Fibroblast of villous mesenchyme (primary cell): ENCODE data around the gene UGT3A1. TPM values are rescaled to one million over a fixed set of nuclear protein-coding genes. Genes with fewer than 3 reads are reported as not detected.
"Not testable (repeated sequence)": the region's sequence is repeated elsewhere in the genome, so short reads cannot be mapped to it uniquely, and the experiment has no call there.

Experiments
- DNase-seq: peaks from one replicate; pipeline ENCODE4 v3.0.0-alpha.2; 2010; ENCODE audit warnings: low read depth
- H3K4me3 ChIP-seq: 2 replicates; pipeline ENCODE4 v1.5.1; 2011; ENCODE audit warnings: low read depth, mild to moderate bottlenecking, low read length
- CTCF ChIP-seq: IDR thresholded peaks from 2 replicates; pipeline ENCODE4 v1.5.1; 2012; ENCODE audit warnings: low read depth, mild to moderate bottlenecking, low read length; ENCODE audit not compliant: insufficient read depth
- total RNA-seq: library from RNA; depleted of rRNA; stranded (reverse); fragments of >200 nt; gene quantifications from 2 replicates; pipeline ENCODE4 v1.2.3, GENCODE V29; 2012

Gene UGT3A1
- total RNA-seq, 1 donor: not detected

GRCh38 chr5:35988529-35988928, 2.7 kb downstream of the UGT3A1 start:
- no peak for TF ChIP-seq CTCF
- no peak for DNase-seq
- no peak overlapping the region for H3K4me3 ChIP-seq

DNA sequence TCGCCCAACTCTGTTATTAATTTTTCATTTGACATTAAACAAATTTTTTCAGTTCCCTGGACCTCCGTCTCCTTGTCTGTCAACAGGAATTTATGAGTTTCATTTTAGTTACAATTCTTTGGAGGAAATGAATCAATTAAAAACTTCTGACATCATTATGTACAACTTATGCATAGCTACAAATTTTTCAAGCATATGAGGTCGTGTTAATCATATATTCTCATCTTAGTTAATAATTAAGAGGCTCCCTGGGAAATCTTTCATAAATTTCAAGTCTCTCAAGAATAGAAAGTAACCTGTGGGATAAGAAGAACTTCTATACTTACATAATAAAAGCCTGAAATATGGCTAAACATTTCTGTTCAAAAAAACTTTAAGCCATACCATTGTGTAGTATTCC, 3.4 kb downstream of the UGT3A1 start:
- TF ChIP-seq CTCF: no peak
- no peak for DNase-seq
- H3K4me3 ChIP-seq: no peak overlapping the region

DNA sequence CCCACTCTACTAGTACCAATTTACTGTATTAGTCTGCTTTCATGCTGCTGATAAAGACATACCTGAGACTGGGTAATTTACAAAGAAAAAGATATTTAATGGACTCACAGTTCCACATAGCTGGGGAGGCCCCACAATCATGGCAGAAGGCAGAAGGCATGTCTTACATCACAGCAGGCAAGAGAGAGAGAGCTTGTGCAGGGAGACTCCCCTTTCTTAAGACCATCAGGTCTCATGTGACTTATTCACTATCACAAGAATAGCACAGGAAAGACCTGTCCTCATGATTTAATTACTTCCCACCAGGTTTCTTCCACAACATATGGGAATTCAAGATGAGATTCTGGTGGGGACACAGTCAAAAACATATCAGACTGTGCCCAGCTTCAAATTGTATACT, 11.5 kb downstream of the UGT3A1 start:
- DNase-seq: no peak
- H3K4me3 ChIP-seq: no peak overlapping the region
- no peak for TF ChIP-seq CTCF

DNA sequence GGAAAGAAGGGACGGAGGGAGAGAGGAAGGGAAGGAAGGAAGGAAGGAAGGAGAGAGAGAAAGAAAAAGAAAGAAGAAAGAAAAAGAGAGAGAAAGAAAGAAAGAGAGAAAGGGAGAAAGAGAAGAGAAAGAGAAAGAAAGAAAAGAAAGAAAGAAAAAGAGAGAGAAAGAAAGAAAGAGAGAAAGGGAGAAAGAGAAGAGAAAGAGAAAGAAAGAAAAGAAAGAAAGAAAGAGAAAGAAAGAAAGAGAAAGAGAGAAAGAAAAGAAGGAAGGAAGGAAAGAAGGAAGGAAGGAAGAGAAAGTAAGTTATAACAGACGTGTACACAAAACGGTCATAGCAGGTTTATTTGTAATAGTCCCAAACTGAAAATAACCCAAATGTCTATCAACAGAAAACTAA, 14.3 kb downstream of the UGT3A1 start:
- not testable (repeated sequence) for H3K4me3 ChIP-seq, DNase-seq

- no peak overlapping the region for H3K4me3 ChIP-seq
Observed at GRCh38 chr5:35974570-35974969, 16.6 kb downstream of the UGT3A1 start.

DNA sequence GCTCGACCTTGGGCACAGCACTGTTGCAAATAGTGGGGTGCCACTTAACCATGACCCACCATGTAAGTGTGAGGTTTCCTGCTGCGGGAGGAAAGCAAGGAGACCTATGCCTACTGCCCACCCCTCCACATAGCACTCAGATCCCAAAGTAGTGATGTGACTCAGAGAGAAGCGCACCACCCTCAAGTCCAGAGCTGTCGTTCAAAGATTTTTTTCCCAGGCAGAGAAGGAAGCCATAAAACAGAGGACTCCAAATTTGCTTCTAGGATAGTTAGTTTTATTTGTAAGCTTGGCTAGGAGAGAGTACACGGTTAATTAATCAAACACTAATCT, 19.3 kb downstream of the UGT3A1 start:
- no peak for TF ChIP-seq CTCF
- H3K4me3 ChIP-seq: no peak overlapping the region
- no peak for DNase-seq

More at GRCh38 chr5:35974570-35974969, 16.6 kb downstream of the UGT3A1 start:
- TF ChIP-seq CTCF: no peak
- DNase-seq: no peak

DNA sequence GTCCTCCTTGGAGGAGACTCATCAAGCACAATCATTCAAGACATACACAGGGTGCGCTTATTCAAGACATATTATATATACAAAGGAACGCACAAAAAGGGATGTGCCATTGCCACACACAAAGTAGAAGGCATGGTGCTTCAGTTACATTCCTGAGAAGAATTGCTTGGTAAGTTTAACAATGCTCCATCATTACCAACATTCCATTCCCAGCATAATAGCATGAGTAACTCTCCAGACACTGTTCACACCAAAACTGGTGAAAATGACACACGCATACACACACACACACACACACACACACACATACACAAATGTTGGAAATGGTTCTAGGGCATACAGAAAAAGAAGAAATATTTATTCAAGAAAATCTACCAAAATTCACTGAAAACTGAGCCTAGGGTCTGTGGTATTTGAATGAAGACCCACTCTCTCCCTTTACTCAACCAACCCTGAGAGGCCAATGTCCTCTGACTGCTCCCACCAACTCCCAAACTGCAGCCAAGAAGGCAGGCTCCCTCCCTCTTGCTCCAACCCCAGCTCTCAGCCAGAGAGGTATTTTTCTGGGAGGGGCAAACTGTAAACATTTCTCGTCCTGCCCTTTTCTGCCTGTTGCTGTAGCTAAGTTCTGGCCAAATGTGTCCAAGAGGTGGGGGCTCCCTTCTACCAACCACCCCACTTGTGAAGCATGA, 19.9 kb downstream of the UGT3A1 start:
- DNase-seq: no peak
- H3K4me3 ChIP-seq: no peak overlapping the region
- no peak for TF ChIP-seq CTCF
